Stimulated activated naive CD4-positive, alpha-beta T cell treated with Interleukin-2 at 50 U/mL for 16 hours (primary cell): Measurements from ENCODE around the gene LCNL1.

Experiments
- DNase-seq: peaks from one replicate; lab custom pipeline; 2025; lab: John Stamatoyannopoulos, UW

The LCNL1 gene

DNA sequence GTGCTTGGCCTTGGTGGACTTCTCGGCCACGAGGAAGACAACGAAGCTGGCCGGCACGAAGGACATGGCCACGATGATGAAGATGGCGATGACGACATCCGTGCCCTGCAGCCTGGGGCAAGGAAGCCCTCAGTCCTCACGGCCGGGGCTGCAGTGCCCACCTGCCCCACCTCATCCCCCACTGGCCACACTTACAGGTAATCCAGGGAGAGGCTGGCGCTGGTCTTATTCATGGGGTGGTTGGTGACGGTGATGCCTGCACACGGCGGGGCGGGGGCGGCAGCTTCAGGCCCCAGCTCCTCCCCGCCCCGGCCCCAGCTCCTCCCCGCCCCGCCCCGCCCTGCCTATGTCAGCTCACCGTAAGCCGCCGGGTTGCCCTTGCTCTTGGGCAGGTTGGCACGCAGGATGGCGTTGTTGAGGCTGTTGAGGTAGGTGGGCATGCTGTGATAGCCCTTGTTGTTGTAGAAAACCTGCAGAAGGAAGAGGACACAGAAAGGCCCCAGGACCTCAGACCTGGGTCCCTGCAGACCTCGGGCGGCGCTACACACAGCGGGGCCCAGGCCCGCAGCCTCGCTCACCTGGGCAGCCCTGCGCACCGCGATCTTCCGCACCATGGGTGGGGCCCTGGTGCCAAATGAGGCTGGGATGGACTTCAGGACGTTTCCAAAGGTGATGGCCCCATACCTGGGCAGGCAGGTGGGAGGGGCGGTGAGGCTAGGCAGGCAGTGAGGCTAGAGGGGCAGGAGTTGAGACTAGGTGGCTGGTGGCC, 29.3 kb downstream of the LCNL1 start:
- DNase-seq: no peak

GRCh38 chr9:137012694-137013570, 30.1 kb downstream of the LCNL1 start:
- DNase-seq: no peak

DNA sequence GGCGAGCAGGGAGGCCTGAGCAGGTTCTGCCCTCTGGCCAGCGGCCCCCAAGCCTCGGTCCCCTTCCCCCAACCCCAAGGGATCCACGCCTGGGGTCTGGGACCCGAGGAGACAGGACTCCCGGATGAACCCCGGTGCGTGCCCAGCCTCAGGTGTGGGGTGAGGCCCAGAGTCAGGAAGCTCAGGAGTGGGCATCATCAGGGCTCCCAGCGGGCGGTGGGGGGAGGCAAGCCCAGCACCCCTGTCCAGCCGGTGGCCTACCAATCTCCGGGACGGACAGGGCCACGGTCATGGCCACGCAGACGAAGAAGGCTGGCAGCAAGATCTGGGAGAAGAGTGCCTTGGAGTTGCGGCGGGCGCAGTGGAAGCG, 30.8 kb downstream of the LCNL1 start:
- no peak for DNase-seq

DNA sequence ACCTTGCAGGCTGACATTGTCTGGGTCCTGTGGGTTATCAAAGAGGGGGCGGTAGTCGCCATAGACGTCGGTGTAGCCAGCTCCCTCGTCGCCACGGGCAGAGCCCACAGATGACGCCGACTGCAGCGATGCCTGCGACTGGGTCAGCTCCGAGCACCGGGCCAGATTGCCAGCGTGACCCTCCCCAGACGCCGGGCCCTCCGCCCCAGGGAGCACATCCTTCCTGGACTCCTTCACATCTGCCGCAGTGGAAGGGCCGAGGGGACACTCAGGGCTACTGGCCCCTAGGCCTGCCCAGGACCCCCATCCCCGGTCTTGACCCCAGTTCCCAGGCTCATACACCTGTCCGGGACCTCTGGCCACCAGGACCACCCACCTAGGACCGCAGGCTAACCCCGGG, 31.4 kb downstream of the LCNL1 start:
- no peak for DNase-seq

GRCh38 chr9:137014776-137015539, 32.2 kb downstream of the LCNL1 start:
- DNase-seq: no peak

DNA sequence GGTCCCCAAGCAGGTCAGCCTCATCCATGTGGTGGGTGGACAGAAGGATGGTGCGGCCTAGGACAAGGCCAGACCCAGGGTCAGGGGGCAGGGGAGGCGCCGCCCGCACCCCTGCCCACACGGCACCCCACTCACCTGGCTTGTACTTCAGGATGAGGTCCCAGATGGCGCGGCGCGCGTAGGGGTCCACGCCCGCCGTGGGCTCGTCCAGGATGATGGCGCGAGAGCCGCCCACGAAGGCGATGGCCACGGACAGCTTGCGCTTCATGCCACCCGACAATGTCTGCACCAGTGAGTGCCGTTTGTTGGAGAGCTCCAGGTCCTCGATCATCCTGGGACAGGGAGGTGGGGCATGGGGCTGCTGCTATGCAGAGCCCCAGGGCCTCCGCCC, 32.7 kb downstream of the LCNL1 start:
- no peak for DNase-seq

GRCh38 chr9:137015976-137016375, 33.2 kb downstream of the LCNL1 start:
- DNase-seq: no peak

DNA sequence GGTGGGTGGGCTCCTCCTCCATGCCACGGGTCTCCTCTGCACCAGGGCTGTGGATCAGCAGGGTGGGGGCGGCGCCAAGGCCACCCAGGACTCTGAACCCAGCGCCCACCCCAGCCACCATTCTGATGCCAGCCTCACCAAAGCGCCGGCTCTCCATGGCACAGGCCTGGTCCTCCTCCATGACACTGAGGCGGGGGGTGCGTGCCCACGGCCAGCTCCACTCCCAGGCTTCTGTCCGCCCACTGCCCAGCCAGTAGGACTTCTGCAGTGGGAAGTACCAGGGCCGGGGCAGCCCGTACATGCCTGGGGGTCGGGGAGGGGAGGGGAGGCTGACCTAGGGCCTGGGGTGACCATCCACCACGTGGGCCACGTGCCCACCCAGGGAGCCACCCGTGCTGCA, 33.6 kb downstream of the LCNL1 start:
- no peak for DNase-seq

DNA sequence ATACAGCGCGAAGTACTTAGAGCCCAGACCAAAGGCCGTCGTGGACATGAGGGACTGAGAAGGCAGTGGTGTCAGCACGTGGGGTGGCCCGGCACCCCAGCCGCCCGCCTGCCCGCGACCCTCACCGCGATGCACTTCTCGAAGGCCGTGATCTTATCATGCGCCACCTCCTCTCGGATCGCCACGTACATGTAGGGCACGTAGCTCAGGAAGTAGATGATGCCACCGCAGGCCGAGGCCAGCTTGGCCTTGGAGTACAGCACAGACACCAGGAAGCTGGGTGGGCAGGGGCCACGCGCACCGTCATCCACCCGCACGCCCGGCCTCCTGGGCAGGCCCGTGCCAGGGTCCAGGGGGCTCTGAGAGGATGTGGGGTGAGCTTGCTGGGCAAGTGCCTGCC, 34.3 kb downstream of the LCNL1 start:
- no peak for DNase-seq

DNA sequence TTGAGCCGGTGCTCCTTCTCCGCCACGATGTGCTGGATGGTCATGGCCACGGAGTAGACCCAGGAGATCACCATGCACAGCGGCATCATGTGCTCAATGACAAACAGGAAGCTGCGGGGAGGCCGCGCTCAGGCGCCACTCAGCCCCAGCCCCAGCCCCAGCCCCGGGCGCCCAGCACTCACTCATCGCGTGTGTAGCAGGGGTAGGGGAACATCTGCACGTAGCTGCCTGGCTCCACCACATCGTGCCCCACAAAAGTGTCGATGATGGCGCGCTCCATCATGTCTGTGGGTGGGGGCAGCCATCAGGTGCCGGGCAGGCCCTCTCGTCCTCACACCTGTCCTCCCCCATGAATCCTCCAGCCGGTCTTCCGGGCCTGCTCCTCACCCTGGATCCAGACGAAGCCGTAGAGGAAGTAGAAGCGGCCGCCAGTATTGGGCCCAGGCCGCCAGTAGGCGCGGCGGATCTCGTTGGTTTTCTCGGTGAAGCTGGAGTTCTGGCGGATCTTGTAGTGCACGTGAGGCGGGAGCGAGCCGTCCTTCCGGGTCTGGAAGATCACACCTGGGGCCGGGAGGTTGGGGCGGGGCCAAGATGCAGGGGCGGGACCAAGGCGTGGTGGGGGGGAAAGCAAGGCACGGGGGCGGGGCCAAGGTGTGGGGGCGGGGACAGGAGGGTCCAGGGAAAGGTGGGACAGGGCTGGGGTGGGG, 35.2 kb downstream of the LCNL1 start:
- DNase-seq: no peak

GRCh38 chr9:137018761-137019559, 36.2 kb downstream of the LCNL1 start:
- DNase-seq: no peak

- no peak for DNase-seq
Measured at GRCh38 chr9:137019891-137020683, 37.3 kb downstream of the LCNL1 start.

- DNase-seq: no peak
Measured at GRCh38 chr9:137020771-137021567, 38.2 kb downstream of the LCNL1 start.

DNA sequence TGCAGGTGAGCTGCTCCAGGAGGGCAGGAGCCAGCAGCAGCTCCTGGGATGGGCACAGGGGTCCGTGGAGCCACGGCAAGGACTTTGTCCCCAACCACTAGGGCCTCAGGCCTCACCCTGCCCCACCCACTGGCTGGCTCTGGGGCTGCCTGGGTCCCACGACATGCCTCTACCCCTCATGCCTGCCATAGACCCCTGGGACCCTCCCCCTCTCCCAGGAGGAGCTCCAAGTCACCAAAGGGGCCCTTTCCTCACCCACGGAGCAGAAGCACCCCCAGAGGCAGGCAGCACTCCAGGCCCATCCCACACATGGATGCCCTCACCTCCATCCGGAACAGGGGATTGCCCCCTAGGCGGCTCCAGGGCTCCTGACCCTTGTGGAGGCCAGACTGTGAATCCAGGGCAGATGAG, 38.8 kb downstream of the LCNL1 start:
- DNase-seq: no peak

DNA sequence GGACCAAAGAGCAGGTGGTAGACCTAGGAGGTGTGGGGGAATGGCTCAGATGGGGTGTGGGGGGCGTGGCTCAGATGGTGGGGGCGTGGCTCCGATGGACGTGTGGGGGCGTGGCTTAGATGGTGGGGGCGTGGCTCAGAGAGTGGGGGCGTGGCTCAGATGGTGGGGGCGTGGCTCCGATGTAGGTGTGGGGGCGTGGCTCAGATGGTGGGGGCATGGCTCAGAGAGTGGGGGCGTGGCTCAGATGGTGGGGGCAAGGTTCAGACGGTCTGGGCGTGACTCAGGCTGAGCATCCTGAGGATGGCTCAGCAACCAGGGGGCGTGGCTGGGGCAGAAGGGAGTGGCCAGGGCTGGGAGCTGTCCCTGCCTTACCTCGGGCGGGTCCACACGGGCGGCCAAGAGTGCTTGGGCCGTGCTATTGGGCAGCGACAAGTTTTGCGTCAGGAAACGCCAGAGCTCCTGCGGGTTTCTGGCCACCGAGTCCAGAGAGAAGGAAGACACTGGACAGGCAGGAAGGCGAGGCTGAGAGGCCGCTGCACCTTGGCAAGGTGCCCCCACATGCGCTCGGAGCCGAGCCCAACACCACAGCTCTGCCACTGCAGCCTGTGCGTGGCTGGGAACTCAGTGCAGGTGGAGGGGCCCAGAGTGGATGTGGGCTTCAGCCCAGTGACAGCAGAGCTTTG, 39.3 kb downstream of the LCNL1 start:
- DNase-seq: peak; percentile 79

DNA sequence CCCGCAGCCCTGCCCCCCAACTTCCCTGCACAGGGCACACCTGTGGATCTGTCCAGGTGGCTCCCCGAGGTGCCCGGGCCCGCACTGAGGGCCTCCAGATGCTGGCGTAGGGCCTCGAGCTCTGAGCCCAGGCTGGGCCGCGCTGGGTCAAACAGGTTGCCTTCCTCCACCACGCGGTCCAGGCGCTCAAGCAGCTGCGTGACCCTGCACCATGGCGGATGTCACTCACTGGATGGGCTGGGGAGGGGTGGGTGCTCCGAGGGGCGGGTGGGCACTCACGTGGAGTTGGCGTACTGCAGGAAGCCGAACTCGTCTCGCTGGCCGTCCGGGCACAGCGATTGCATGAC, 39.8 kb downstream of the LCNL1 start:
- no peak for DNase-seq

GRCh38 chr9:137023157-137023556, 40.4 kb downstream of the LCNL1 start:
- DNase-seq: no peak

- no peak for DNase-seq
Measured at GRCh38 chr9:137023583-137023991, 40.8 kb downstream of the LCNL1 start.

- no peak for DNase-seq
Measured at GRCh38 chr9:137025517-137025966, 42.7 kb downstream of the LCNL1 start.
